ES-I3 (cell line): ENCODE measurements around the gene U2AF1.
"Not testable (repeated sequence)": the region's sequence is repeated elsewhere in the genome, so short reads cannot be mapped to it uniquely, and the experiment has no call there.

Source experiments
- H3K36me3 ChIP-seq: 2 replicates; pipeline ENCODE4 v1.6.1; 2013; ENCODE audit warnings: mild to moderate bottlenecking, low read length, control low read depth, moderate library complexity; ENCODE audit not compliant: insufficient read depth
- H3K4me1 ChIP-seq: 2 replicates; pipeline ENCODE4 v1.6.1; 2013; ENCODE audit warnings: mild to moderate bottlenecking, control low read depth, low read length; ENCODE audit not compliant: insufficient read depth
- H3K9ac ChIP-seq: 2 replicates; pipeline ENCODE4 v1.6.1; 2013; ENCODE audit warnings: low read depth, mild to moderate bottlenecking, low read length, moderate library complexity
- H3K9me3 ChIP-seq: 2 replicates; pipeline ENCODE4 v1.6.1; 2013; ENCODE audit warnings: mild to moderate bottlenecking, low read length, moderate library complexity; ENCODE audit not compliant: control insufficient read depth, insufficient read depth

Gene U2AF1

GRCh38 chr21:43065991-43066390 lies 41.4 kb downstream of the U2AF1 start:
- H3K36me3 ChIP-seq, H3K9ac ChIP-seq, H3K9me3 ChIP-seq, H3K4me1 ChIP-seq: not testable (repeated sequence)

GRCh38 chr21:43064265-43064917 lies 43.0 kb downstream of the U2AF1 start:
- not testable (repeated sequence) for H3K9ac ChIP-seq, H3K4me1 ChIP-seq, H3K36me3 ChIP-seq, H3K9me3 ChIP-seq

GRCh38 chr21:43062955-43063664 lies 44.3 kb downstream of the U2AF1 start:
- not testable (repeated sequence) for H3K9ac ChIP-seq, H3K36me3 ChIP-seq, H3K9me3 ChIP-seq, H3K4me1 ChIP-seq

GRCh38 chr21:43053112-43053511 lies 54.3 kb downstream of the U2AF1 start:
- not testable (repeated sequence) for H3K4me1 ChIP-seq, H3K9ac ChIP-seq, H3K9me3 ChIP-seq

GRCh38 chr21:43045876-43046821 lies 61.2 kb downstream of the U2AF1 start:
- H3K9me3 ChIP-seq, H3K36me3 ChIP-seq, H3K9ac ChIP-seq: not testable (repeated sequence)

More at GRCh38 chr21:43053112-43053511, 54.3 kb downstream of the U2AF1 start:
- H3K36me3 ChIP-seq: not testable (repeated sequence)

GRCh38 chr21:43045165-43045875 lies 62.0 kb downstream of the U2AF1 start:
- H3K9me3 ChIP-seq, H3K36me3 ChIP-seq, H3K9ac ChIP-seq, H3K4me1 ChIP-seq: not testable (repeated sequence)

More at GRCh38 chr21:43045876-43046821, 61.2 kb downstream of the U2AF1 start:
- H3K4me1 ChIP-seq: not testable (repeated sequence)

GRCh38 chr21:43044547-43044946 lies 62.8 kb downstream of the U2AF1 start:
- H3K9ac ChIP-seq, H3K4me1 ChIP-seq, H3K36me3 ChIP-seq, H3K9me3 ChIP-seq: not testable (repeated sequence)

GRCh38 chr21:43043291-43043690 lies 64.1 kb downstream of the U2AF1 start:
- H3K9me3 ChIP-seq, H3K4me1 ChIP-seq, H3K9ac ChIP-seq, H3K36me3 ChIP-seq: not testable (repeated sequence)
